HUES64 (cell line): ENCODE results near the gene CWC15.

ENCODE experiments used
- H3K27ac ChIP-seq: 2 replicates; pipeline ENCODE4 v1.7.0; 2013; ENCODE audit warnings: low read depth, low read length, inconsistent platforms
- H3K27me3 ChIP-seq: 2 replicates; pipeline ENCODE4 v1.6.1; 2013; ENCODE audit warnings: mild to moderate bottlenecking, low read length; ENCODE audit not compliant: insufficient read depth
- H3K36me3 ChIP-seq: 2 replicates; pipeline ENCODE4 v1.6.1; 2013; ENCODE audit warnings: mild to moderate bottlenecking, low read length; ENCODE audit not compliant: insufficient read depth
- H3K4me1 ChIP-seq: 2 replicates; pipeline ENCODE4 v1.6.1; 2013; ENCODE audit warnings: mild to moderate bottlenecking, low read length, moderate library complexity; ENCODE audit not compliant: insufficient read depth
- H3K4me3 ChIP-seq: 2 replicates; pipeline ENCODE4 v1.5.1; 2013; ENCODE audit warnings: mild to moderate bottlenecking, low read length, moderate library complexity
- H3K9ac ChIP-seq: 2 replicates; pipeline ENCODE4 v1.6.1; 2013; ENCODE audit warnings: mild to moderate bottlenecking, low read depth, low read length
- H3K9me3 ChIP-seq: 2 replicates; pipeline ENCODE4 v1.6.1; 2013; ENCODE audit warnings: low read depth, low read length; ENCODE audit not compliant: insufficient read depth
- WGBS: fragments of 150-250, 120-280 bp; methylation state at CpG from one replicate; pipeline ENCODE4 v1.1.7; 2013; ENCODE audit warnings: missing lambda C conversion rate; 5-methylcytosine and 5-hydroxymethylcytosine counted together

The CWC15 gene

GRCh38 chr11:94987378-94987777 is 14.0 kb upstream of the CWC15 start:
- WGBS, result 87% methylated on average over 3 of the region's 4 CpGs
- H3K9me3 ChIP-seq, result no peaks in the 10 kb centered on the region
- H3K27me3 ChIP-seq, result peaks cover 15% of the 10 kb centered on the region; the same call in 1 of the 2 replicates
- H3K4me1 ChIP-seq, result no peaks in the 10 kb centered on the region
- no peak overlapping the region for H3K9ac ChIP-seq
- no peak overlapping the region for H3K27ac ChIP-seq
- H3K36me3 ChIP-seq, result no peaks in the 10 kb centered on the region
- H3K4me3 ChIP-seq, result no peak overlapping the region

- H3K4me1 ChIP-seq, result peaks cover 5% of the 10 kb centered on the region; the same call in 1 of the 2 replicates
- no peak overlapping the region for H3K9ac ChIP-seq
- H3K9me3 ChIP-seq, result no peaks in the 10 kb centered on the region
- 90% methylated on average over 1 of the region's 1 CpG for WGBS
- no peaks in the 10 kb centered on the region for H3K27me3 ChIP-seq
- no peak overlapping the region for H3K27ac ChIP-seq
- peaks cover 22% of the 10 kb centered on the region for H3K36me3 ChIP-seq
- no peak overlapping the region for H3K4me3 ChIP-seq
These were observed 2.2 kb upstream of the CWC15 start for GRCh38 chr11:94975599-94975998.

GRCh38 chr11:94974178-94974577 is 822 bp upstream of the CWC15 start:
- Histone ChIP-seq H3K9ac (peak overlapping the region; percentile 92), H3K27ac (peak overlapping the region; percentile 64; the same call in 1 of the 2 replicates), H3K9me3 (no peaks in the 10 kb centered on the region), H3K4me3 (peak overlapping the region; percentile 94), H3K36me3 (peaks cover 36% of the 10 kb centered on the region), H3K4me1 (peaks cover 5% of the 10 kb centered on the region; the same call in 1 of the 2 replicates), H3K27me3 (no peaks in the 10 kb centered on the region)
- WGBS, result 39% methylated on average over 4 of the region's 6 CpGs

- 6% methylated on average over 3 of the region's 5 CpGs for WGBS
These were observed 657 bp downstream of the CWC15 start for GRCh38 chr11:94972700-94973098.

GRCh38 chr11:94968334-94968958 is 4.9 kb downstream of the CWC15 start:
- H3K36me3 ChIP-seq, result peaks cover 88% of the 10 kb centered on the region

More at GRCh38 chr11:94972700-94973098, 657 bp downstream of the CWC15 start:
- Histone ChIP-seq H3K4me3 (peak overlapping the region; percentile 94), H3K27me3 (no peaks in the 10 kb centered on the region), H3K27ac (no peak overlapping the region), H3K36me3 (peaks cover 51% of the 10 kb centered on the region), H3K9me3 (no peaks in the 10 kb centered on the region), H3K4me1 (peaks cover 5% of the 10 kb centered on the region; the same call in 1 of the 2 replicates), H3K9ac (peak overlapping the region; percentile 92)

GRCh38 chr11:94964934-94965333 is 8.4 kb downstream of the CWC15 start:
- WGBS, result 95% methylated on average over 4 of the region's 4 CpGs
- no peak overlapping the region for H3K9ac ChIP-seq
- no peak overlapping the region for H3K27ac ChIP-seq
- no peaks in the 10 kb centered on the region for H3K9me3 ChIP-seq
- H3K4me1 ChIP-seq, result no peaks in the 10 kb centered on the region
- H3K27me3 ChIP-seq, result no peaks in the 10 kb centered on the region
- H3K36me3 ChIP-seq, result peaks cover 97% of the 10 kb centered on the region
- no peak overlapping the region for H3K4me3 ChIP-seq

More at GRCh38 chr11:94968334-94968958, 4.9 kb downstream of the CWC15 start:
- H3K9ac ChIP-seq, result no peak overlapping the region
- H3K27ac ChIP-seq, result no peak overlapping the region
- H3K27me3 ChIP-seq, result no peaks in the 10 kb centered on the region
- H3K4me3 ChIP-seq, result no peak overlapping the region
- no peaks in the 10 kb centered on the region for H3K9me3 ChIP-seq
- H3K4me1 ChIP-seq, result peaks cover 5% of the 10 kb centered on the region; the same call in 1 of the 2 replicates
- WGBS, result 96% methylated on average over 1 of the region's 1 CpG

- H3K27ac ChIP-seq, result no peak overlapping the region
- 100% methylated on average over 1 of the region's 1 CpG for WGBS
- H3K9me3 ChIP-seq, result no peaks in the 10 kb centered on the region
- no peaks in the 10 kb centered on the region for H3K4me1 ChIP-seq
- no peak overlapping the region for H3K9ac ChIP-seq
- peaks cover 60% of the 10 kb centered on the region for H3K36me3 ChIP-seq
- H3K27me3 ChIP-seq, result no peaks in the 10 kb centered on the region
- no peak overlapping the region for H3K4me3 ChIP-seq
These were observed 12.1 kb downstream of the CWC15 start for GRCh38 chr11:94961255-94961654.

GRCh38 chr11:94960488-94960887 is 12.9 kb downstream of the CWC15 start:
- Histone ChIP-seq H3K4me3 (no peak overlapping the region), H3K9ac (no peak overlapping the region), H3K27me3 (no peaks in the 10 kb centered on the region), H3K36me3 (peaks cover 53% of the 10 kb centered on the region), H3K4me1 (no peaks in the 10 kb centered on the region), H3K9me3 (no peaks in the 10 kb centered on the region), H3K27ac (no peak overlapping the region)
- no CpG with 5 or more reads among the region's 2 CpGs for WGBS

- WGBS, result 90% methylated on average over 2 of the region's 2 CpGs
- peaks cover 40% of the 10 kb centered on the region for H3K36me3 ChIP-seq
- no peaks in the 10 kb centered on the region for H3K4me1 ChIP-seq
These were observed 14.2 kb downstream of the CWC15 start for GRCh38 chr11:94959179-94959578.

GRCh38 chr11:94958121-94958696 is 15.1 kb downstream of the CWC15 start:
- H3K27ac ChIP-seq, result no peak overlapping the region
- no peaks in the 10 kb centered on the region for H3K27me3 ChIP-seq
- peaks cover 30% of the 10 kb centered on the region for H3K36me3 ChIP-seq
- no peak overlapping the region for H3K9ac ChIP-seq
- 87% methylated on average over 2 of the region's 2 CpGs for WGBS
- no peaks in the 10 kb centered on the region for H3K9me3 ChIP-seq
- no peaks in the 10 kb centered on the region for H3K4me1 ChIP-seq
- no peak overlapping the region for H3K4me3 ChIP-seq

More at GRCh38 chr11:94959179-94959578, 14.2 kb downstream of the CWC15 start:
- H3K27me3 ChIP-seq, result no peaks in the 10 kb centered on the region
- no peak overlapping the region for H3K27ac ChIP-seq
- no peak overlapping the region for H3K4me3 ChIP-seq
- no peak overlapping the region for H3K9ac ChIP-seq
- H3K9me3 ChIP-seq, result no peaks in the 10 kb centered on the region

- Histone ChIP-seq H3K4me3 (no peak overlapping the region), H3K27ac (no peak overlapping the region), H3K4me1 (no peaks in the 10 kb centered on the region), H3K9ac (no peak overlapping the region), H3K27me3 (no peaks in the 10 kb centered on the region; the same call in 1 of the 2 replicates), H3K36me3 (peaks cover 18% of the 10 kb centered on the region), H3K9me3 (no peaks in the 10 kb centered on the region)
- WGBS, result 61% methylated on average over 4 of the region's 4 CpGs
These were observed 16.4 kb downstream of the CWC15 start for GRCh38 chr11:94956963-94957362.
